Vagina (tissue), 2 donors: Measurements from ENCODE around the gene CUX1. TPM values are rescaled to one million over a fixed set of nuclear protein-coding genes. Genes with fewer than 3 reads are reported as not detected.

Experiments used
- DNase-seq, 2 donors: peaks; one replicate each; pipeline ENCODE4 v3.0.0-alpha.2; 2017; ENCODE audit errors: extremely low spot score in 2 of 2
- H3K27ac ChIP-seq: fragments of 200-600 bp; sonication (generic); one replicate; pipeline ENCODE4 v1.5.1; 2019
- H3K27me3 ChIP-seq: fragments of 200-600 bp; sonication (generic); one replicate; pipeline ENCODE4 v1.5.1; 2019
- H3K36me3 ChIP-seq, 2 donors: fragments of 200-600 bp; sonication (generic); one replicate each; pipeline ENCODE4 v1.5.1; 2017 to 2019
- H3K4me1 ChIP-seq: fragments of 200-600 bp; sonication (generic); one replicate; pipeline ENCODE4 v1.5.1; 2019
- H3K4me3 ChIP-seq, 2 donors: fragments of 200-600 bp; sonication (generic); 1 replicate in 1 of 2; 2 replicates in 1 of 2; pipeline ENCODE4 v1.5.1; 2016 to 2019
- H3K9me3 ChIP-seq: fragments of 200-600 bp; sonication (generic); one replicate; pipeline ENCODE4 v1.5.1; 2019
- POLR2A ChIP-seq, 2 donors: fragments of 450-650 bp; IDR thresholded peaks; one replicate each; pipeline ENCODE4 v1.6.1; 2017; ENCODE audit warnings: antibody characterized with exemption in 2 of 2, mild to moderate bottlenecking in 2 of 2, moderate library complexity in 2 of 2
- POLR2AphosphoS5 ChIP-seq, 2 donors: sonication (generic); formaldehyde crosslinking; IDR thresholded peaks; one replicate each; pipeline ENCODE4 v1.9.0; 2017; ENCODE audit warnings: antibody characterized with exemption in 2 of 2, mild to moderate bottlenecking in 2 of 2, low read depth in 1 of 2; ENCODE audit not compliant: insufficient read depth in 1 of 2
- intact Hi-C: fragments of 100-400 bp; cut with DNase I; formaldehyde crosslinking; loops from one replicate; pipeline ENCODE4 v1.15.1; 2023
- total RNA-seq: library from RNA; depleted of rRNA; stranded (reverse); fragments of >200 nt; gene quantifications from one replicate; pipeline ENCODE4 v1.2.3, GENCODE V29; 2016
- TF ChIP-seq, protein P1 (sequence below), 3 experiments: fragments of 450-650 bp in 2 of 3; fragments of 200-600 bp in 1 of 3; sonication (generic) in 1 of 3; IDR thresholded peaks; one replicate each; pipeline ENCODE4 v1.5.1; 2017 to 2019; ENCODE audit warnings: antibody characterized with exemption in 3 of 3, mild to moderate bottlenecking in 2 of 3, moderate library complexity in 2 of 3

CUX1 gene
- total RNA-seq, 1 donor from 2014 or later, result 65.3 TPM

DNA sequence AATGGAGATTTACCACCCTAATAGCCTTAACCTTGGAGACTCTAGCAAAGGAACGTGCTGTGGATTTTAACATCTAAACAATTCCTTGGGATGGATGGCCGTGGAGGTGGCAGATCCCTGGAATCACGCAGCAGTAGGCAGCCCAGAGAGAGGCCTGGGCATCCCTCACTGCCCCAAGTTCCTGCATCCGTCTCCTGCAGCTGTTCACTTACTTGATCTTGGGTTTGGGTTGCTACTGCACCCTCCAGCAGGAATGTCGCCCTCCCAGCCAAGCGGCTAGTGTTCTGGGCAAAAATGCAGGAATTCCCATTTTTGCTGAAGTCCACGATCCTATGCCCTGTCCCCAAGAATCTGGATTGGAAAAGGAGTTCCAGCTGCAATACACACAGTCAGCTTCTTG lies 302.5 kb downstream of the CUX1 start:
- Histone ChIP-seq H3K36me3 (peaks cover 0 to 16% of the 10 kb centered on the region in 2 donors), H3K27me3 (no peaks in the 10 kb centered on the region), H3K9me3 (no peaks in the 10 kb centered on the region), H3K4me1 (peaks cover 4% of the 10 kb centered on the region), H3K27ac (no peak overlapping the region), H3K4me3 (no peak overlapping the region)
- no peak for DNase-seq
- TF ChIP-seq POLR2AphosphoS5 (IDR thresholded peaks at IDR 0.05; ENCODE audit: insufficient read depth in 1 of 2, low read depth in 1 of 2), result no peak
- TF ChIP-seq, protein P1, sequence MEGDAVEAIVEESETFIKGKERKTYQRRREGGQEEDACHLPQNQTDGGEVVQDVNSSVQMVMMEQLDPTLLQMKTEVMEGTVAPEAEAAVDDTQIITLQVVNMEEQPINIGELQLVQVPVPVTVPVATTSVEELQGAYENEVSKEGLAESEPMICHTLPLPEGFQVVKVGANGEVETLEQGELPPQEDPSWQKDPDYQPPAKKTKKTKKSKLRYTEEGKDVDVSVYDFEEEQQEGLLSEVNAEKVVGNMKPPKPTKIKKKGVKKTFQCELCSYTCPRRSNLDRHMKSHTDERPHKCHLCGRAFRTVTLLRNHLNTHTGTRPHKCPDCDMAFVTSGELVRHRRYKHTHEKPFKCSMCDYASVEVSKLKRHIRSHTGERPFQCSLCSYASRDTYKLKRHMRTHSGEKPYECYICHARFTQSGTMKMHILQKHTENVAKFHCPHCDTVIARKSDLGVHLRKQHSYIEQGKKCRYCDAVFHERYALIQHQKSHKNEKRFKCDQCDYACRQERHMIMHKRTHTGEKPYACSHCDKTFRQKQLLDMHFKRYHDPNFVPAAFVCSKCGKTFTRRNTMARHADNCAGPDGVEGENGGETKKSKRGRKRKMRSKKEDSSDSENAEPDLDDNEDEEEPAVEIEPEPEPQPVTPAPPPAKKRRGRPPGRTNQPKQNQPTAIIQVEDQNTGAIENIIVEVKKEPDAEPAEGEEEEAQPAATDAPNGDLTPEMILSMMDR (IDR thresholded peaks at IDR 0.05), result no peak
- no peak for TF ChIP-seq POLR2A (IDR thresholded peaks at IDR 0.05)
- intact Hi-C loops, result no loop called here

DNA sequence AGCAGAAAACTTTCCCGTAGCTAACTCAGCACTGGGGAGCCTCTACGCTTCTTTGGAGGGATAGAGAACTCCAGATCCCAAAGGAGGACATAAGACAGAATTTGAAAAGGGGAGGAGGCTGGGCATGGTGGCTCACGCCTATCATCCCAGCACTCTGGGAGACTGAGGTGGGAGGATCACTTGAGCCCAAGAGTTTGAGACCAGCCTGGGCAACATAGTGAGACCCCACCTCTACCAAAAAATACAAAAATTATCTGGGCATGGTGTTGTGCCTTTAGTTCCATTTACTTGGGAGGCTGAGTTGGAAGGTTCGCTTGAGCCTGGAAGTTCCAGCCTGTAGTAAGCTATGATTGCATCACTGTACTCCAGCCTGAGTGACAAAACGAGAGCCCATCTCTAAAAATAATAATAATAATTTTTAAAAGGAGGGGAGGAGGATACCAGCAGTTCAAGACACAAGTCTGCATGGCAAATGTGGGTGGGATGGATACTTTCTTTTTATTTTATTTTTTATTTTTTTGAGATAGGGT lies 303.3 kb downstream of the CUX1 start:
- no peak for DNase-seq
- Histone ChIP-seq H3K27ac (no peak overlapping the region), H3K4me1 (peaks cover 11% of the 10 kb centered on the region), H3K27me3 (no peaks in the 10 kb centered on the region), H3K9me3 (no peaks in the 10 kb centered on the region), H3K4me3 (no peak overlapping the region), H3K36me3 (peaks cover 0 to 8% of the 10 kb centered on the region in 2 donors)
- intact Hi-C loops, result no loop called here
- no peak for TF ChIP-seq POLR2A (IDR thresholded peaks at IDR 0.05)
- no peak for TF ChIP-seq POLR2AphosphoS5 (IDR thresholded peaks at IDR 0.05; ENCODE audit: insufficient read depth in 1 of 2, low read depth in 1 of 2)
- TF ChIP-seq, protein P1 (IDR thresholded peaks at IDR 0.05), result no peak

DNA sequence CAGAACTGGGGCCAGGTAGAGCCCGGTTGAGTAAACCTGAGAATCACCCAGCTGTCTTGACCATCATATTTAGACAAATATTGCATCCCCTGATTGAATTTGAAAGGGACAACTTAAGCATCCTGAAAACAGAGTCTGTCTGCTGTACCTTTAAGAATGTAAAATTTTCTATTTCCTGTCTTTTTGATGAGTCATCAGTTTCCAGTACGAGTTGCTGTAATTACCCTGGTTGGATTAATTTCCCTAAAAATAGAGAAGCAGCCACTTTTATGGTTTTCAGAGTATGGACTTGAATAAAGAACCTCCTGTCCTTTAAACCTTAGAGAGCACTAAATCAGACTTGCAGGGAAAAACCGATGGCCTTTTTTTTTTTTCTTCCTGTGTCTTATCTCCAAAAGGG lies 304.6 kb downstream of the CUX1 start:
- H3K27ac ChIP-seq, result no peak overlapping the region
- intact Hi-C loops, result no loop called here
- H3K9me3 ChIP-seq, result no peaks in the 10 kb centered on the region

DNA sequence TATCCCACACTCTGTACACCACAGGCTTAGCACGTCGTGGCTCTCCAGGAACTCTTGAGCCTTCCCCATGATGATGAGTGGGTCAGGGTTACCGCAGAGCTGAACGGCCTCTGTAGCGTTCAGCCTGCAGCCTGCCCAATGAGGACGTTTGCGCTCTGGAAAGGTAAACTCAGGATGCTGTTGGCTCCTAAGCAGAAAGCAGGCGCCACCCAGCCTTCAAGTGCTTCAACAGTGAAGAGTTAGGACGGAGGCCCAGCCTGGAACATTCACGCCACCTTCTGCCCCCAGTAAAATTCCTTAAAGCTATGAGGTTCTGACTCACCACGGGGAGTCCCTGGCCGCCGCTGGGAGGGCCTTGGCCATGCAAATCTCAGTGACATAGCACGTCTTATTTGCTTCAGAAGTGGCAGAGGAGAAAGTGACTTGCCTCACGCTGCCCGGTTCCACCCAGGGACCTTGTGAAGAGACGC lies 307.7 kb downstream of the CUX1 start:
- intact Hi-C loops, result no loop called here

More for the DNA sequence above, 304.6 kb downstream of the CUX1 start:
- DNase-seq, result no peak
- H3K4me3 ChIP-seq, result no peak overlapping the region
- TF ChIP-seq, protein P1 (IDR thresholded peaks at IDR 0.05), result no peak
- TF ChIP-seq POLR2AphosphoS5 (IDR thresholded peaks at IDR 0.05; ENCODE audit: insufficient read depth in 1 of 2, low read depth in 1 of 2) (no peak), POLR2A (IDR thresholded peaks at IDR 0.05) (no peak)
- H3K36me3 ChIP-seq, result no peaks in the 10 kb centered on the region
- no peaks in the 10 kb centered on the region for H3K27me3 ChIP-seq
- H3K4me1 ChIP-seq, result peaks cover 11% of the 10 kb centered on the region

DNA sequence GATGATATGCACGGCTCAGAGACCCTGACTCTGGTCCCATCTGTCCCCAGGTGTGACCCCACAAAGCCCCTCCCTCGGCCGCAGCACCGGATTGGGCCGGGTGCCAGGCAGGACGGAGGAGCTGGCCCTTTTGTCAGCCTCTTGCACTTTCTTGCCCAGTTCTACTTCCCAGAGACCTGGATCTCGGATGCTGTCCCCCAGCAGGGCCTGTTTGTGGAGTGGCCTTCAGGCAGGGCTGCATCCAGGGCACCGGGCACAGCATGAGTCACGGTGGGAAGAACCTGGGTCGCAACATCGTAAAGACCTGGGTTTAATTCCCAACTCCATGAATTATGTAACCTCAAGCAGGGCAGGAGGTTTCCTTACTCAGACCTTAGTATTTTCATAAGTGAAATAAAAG lies 310.9 kb downstream of the CUX1 start:
- intact Hi-C loops, result no loop called here
- DNase-seq, result no peak
- H3K9me3 ChIP-seq, result no peaks in the 10 kb centered on the region

More for the DNA sequence above, 307.7 kb downstream of the CUX1 start:
- peak in 1 of 2 donors; percentile 92 for DNase-seq
- H3K9me3 ChIP-seq, result no peaks in the 10 kb centered on the region
- no peak overlapping the region for H3K4me3 ChIP-seq
- TF ChIP-seq POLR2AphosphoS5 (IDR thresholded peaks at IDR 0.05; ENCODE audit: insufficient read depth in 1 of 2, low read depth in 1 of 2), result peak; percentile 66 to 68
- TF ChIP-seq, protein P1 (IDR thresholded peaks at IDR 0.05), result no peak
- no peak for TF ChIP-seq POLR2A (IDR thresholded peaks at IDR 0.05)
- H3K36me3 ChIP-seq, result no peaks in the 10 kb centered on the region
- peaks cover 11% of the 10 kb centered on the region for H3K4me1 ChIP-seq
- peak overlapping the region; percentile 15 for H3K27ac ChIP-seq
- H3K27me3 ChIP-seq, result no peaks in the 10 kb centered on the region

More for the DNA sequence above, 310.9 kb downstream of the CUX1 start:
- Histone ChIP-seq H3K4me3 (no peak overlapping the region), H3K27me3 (no peaks in the 10 kb centered on the region), H3K4me1 (peaks cover 11% of the 10 kb centered on the region), H3K36me3 (no peaks in the 10 kb centered on the region), H3K27ac (no peak overlapping the region)
- TF ChIP-seq, protein P1 (IDR thresholded peaks at IDR 0.05), result no peak
- TF ChIP-seq POLR2A (IDR thresholded peaks at IDR 0.05) (no peak), POLR2AphosphoS5 (IDR thresholded peaks at IDR 0.05; ENCODE audit: insufficient read depth in 1 of 2, low read depth in 1 of 2) (no peak)
